Hematopoietic multipotent progenitor cell treated with erythropoietin and hydrocortisone succinate and interleukin-3 and kit ligand, for 17 days (in vitro differentiated cells): Measurements from ENCODE around the gene FBXW5.

Experiments used
- DNase-seq: peaks from one replicate; pipeline ENCODE4 v3.0.0-alpha.2; 2015; ENCODE audit warnings: low spot score

FBXW5 gene

GRCh38 chr9:136949239-136949816 lies 4.8 kb upstream of the FBXW5 start:
- no peak for DNase-seq

GRCh38 chr9:136947955-136948510 lies 3.5 kb upstream of the FBXW5 start:
- DNase-seq: no peak

GRCh38 chr9:136947028-136947891 lies 2.7 kb upstream of the FBXW5 start:
- no peak for DNase-seq

GRCh38 chr9:136946228-136947027 lies 1.9 kb upstream of the FBXW5 start:
- DNase-seq: no peak

GRCh38 chr9:136945333-136946227 lies 1.0 kb upstream of the FBXW5 start:
- no peak for DNase-seq

GRCh38 chr9:136944212-136944518 lies 373 bp downstream of the FBXW5 start:
- DNase-seq: no peak

GRCh38 chr9:136943291-136944211 lies 987 bp downstream of the FBXW5 start:
- no peak for DNase-seq

- DNase-seq: no peak
Observed at GRCh38 chr9:136942881-136943230, 1.7 kb downstream of the FBXW5 start.

GRCh38 chr9:136942112-136942880 lies 2.2 kb downstream of the FBXW5 start:
- no peak for DNase-seq

- no peak for DNase-seq
Observed at GRCh38 chr9:136941231-136942111, 3.1 kb downstream of the FBXW5 start.

- DNase-seq: no peak
Observed at GRCh38 chr9:136940526-136941230, 3.9 kb downstream of the FBXW5 start.

- no peak for DNase-seq
Observed at GRCh38 chr9:136939996-136940525, 4.5 kb downstream of the FBXW5 start.

GRCh38 chr9:136939431-136939995 lies 5.0 kb downstream of the FBXW5 start:
- DNase-seq: no peak

- no peak for DNase-seq
Observed at GRCh38 chr9:136937186-136938001, 7.1 kb downstream of the FBXW5 start.

GRCh38 chr9:136936645-136937170 lies 7.8 kb downstream of the FBXW5 start:
- DNase-seq: no peak

- no peak for DNase-seq
Observed at GRCh38 chr9:136935651-136936050, 8.9 kb downstream of the FBXW5 start.
